ENCODE data around the gene ANKRD12. TPM values are rescaled to one million over a fixed set of nuclear protein-coding genes. Genes with fewer than 3 reads are reported as not detected.

The ANKRD12 gene
- total and polyA plus RNA-seq, 2 experiments from 2014 or later, result 23.9 to 92.4 TPM

GRCh38 chr18:9289698-9290097 is 153.1 kb downstream of the ANKRD12 start (continued):
- TF ChIP-seq, protein P1, sequence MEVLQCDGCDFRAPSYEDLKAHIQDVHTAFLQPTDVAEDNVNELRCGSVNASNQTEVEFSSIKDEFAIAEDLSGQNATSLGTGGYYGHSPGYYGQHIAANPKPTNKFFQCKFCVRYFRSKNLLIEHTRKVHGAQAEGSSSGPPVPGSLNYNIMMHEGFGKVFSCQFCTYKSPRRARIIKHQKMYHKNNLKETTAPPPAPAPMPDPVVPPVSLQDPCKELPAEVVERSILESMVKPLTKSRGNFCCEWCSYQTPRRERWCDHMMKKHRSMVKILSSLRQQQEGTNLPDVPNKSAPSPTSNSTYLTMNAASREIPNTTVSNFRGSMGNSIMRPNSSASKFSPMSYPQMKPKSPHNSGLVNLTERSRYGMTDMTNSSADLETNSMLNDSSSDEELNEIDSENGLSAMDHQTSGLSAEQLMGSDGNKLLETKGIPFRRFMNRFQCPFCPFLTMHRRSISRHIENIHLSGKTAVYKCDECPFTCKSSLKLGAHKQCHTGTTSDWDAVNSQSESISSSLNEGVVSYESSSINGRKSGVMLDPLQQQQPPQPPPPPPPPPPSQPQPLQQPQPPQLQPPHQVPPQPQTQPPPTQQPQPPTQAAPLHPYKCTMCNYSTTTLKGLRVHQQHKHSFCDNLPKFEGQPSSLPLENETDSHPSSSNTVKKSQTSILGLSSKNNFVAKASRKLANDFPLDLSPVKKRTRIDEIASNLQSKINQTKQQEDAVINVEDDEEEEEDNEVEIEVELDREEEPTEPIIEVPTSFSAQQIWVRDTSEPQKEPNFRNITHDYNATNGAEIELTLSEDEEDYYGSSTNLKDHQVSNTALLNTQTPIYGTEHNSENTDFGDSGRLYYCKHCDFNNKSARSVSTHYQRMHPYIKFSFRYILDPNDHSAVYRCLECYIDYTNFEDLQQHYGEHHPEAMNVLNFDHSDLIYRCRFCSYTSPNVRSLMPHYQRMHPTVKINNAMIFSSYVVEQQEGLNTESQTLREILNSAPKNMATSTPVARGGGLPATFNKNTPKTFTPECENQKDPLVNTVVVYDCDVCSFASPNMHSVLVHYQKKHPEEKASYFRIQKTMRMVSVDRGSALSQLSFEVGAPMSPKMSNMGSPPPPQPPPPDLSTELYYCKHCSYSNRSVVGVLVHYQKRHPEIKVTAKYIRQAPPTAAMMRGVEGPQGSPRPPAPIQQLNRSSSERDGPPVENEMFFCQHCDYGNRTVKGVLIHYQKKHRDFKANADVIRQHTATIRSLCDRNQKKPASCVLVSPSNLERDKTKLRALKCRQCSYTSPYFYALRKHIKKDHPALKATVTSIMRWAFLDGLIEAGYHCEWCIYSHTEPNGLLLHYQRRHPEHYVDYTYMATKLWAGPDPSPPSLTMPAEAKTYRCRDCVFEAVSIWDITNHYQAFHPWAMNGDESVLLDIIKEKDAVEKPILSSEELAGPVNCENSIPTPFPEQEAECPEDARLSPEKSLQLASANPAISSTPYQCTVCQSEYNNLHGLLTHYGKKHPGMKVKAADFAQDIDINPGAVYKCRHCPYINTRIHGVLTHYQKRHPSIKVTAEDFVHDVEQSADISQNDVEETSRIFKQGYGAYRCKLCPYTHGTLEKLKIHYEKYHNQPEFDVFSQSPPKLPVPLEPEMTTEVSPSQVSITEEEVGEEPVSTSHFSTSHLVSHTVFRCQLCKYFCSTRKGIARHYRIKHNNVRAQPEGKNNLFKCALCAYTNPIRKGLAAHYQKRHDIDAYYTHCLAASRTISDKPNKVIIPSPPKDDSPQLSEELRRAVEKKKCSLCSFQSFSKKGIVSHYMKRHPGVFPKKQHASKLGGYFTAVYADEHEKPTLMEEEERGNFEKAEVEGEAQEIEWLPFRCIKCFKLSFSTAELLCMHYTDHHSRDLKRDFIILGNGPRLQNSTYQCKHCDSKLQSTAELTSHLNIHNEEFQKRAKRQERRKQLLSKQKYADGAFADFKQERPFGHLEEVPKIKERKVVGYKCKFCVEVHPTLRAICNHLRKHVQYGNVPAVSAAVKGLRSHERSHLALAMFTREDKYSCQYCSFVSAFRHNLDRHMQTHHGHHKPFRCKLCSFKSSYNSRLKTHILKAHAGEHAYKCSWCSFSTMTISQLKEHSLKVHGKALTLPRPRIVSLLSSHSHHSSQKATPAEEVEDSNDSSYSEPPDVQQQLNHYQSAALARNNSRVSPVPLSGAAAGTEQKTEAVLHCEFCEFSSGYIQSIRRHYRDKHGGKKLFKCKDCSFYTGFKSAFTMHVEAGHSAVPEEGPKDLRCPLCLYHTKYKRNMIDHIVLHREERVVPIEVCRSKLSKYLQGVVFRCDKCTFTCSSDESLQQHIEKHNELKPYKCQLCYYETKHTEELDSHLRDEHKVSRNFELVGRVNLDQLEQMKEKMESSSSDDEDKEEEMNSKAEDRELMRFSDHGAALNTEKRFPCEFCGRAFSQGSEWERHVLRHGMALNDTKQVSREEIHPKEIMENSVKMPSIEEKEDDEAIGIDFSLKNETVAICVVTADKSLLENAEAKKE (CRISPR knock-in tag; IDR thresholded peaks at IDR 0.05), result no peak
- TF ChIP-seq, protein P2, sequence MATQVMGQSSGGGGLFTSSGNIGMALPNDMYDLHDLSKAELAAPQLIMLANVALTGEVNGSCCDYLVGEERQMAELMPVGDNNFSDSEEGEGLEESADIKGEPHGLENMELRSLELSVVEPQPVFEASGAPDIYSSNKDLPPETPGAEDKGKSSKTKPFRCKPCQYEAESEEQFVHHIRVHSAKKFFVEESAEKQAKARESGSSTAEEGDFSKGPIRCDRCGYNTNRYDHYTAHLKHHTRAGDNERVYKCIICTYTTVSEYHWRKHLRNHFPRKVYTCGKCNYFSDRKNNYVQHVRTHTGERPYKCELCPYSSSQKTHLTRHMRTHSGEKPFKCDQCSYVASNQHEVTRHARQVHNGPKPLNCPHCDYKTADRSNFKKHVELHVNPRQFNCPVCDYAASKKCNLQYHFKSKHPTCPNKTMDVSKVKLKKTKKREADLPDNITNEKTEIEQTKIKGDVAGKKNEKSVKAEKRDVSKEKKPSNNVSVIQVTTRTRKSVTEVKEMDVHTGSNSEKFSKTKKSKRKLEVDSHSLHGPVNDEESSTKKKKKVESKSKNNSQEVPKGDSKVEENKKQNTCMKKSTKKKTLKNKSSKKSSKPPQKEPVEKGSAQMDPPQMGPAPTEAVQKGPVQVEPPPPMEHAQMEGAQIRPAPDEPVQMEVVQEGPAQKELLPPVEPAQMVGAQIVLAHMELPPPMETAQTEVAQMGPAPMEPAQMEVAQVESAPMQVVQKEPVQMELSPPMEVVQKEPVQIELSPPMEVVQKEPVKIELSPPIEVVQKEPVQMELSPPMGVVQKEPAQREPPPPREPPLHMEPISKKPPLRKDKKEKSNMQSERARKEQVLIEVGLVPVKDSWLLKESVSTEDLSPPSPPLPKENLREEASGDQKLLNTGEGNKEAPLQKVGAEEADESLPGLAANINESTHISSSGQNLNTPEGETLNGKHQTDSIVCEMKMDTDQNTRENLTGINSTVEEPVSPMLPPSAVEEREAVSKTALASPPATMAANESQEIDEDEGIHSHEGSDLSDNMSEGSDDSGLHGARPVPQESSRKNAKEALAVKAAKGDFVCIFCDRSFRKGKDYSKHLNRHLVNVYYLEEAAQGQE (IDR thresholded peaks at IDR 0.05; ENCODE audit: unreplicated experiment), result no peak
- TF ChIP-seq EZH2 (IDR thresholded peaks at IDR 0.05; ENCODE audit: low read depth, unreplicated experiment), result no peak

DNA sequence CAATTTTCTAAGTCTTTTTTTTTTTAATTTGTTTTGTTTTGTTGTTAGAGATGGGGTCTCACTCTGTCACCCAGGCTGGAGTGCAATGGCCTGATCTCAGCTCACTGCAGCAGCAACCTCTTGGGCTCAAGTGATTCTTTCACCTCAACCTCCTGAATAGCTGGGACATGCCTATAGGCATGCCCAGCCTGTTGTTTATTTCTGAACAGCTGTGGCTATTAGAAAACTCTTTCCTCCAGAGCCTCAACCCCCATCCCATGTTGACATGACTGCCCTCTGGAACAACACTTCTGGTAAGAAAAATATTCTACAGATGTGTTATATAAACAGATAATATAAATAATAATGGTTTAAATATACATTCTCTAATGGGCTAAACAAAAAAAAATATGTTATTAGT is 153.6 kb downstream of the ANKRD12 start:
- no peak for ATAC-seq
- no peak overlapping the region for H3K4me3 Mint-ChIP-seq
- Histone ChIP-seq H3K27ac (ENCODE audit: low read depth) (no peak overlapping the region), H3K27me3 (ENCODE audit: insufficient read depth) (no peaks in the 10 kb centered on the region), H3K36me3 (ENCODE audit: insufficient read depth) (peaks cover 14% of the 10 kb centered on the region), H3K4me2 (no peak overlapping the region), H3K4me3 (no peak overlapping the region), H4K20me1 (replicated peaks; ENCODE audit: insufficient read depth) (no peaks in the 10 kb centered on the region), H3K9me2 (ENCODE audit: insufficient read depth) (0 out of 2 replicates have a peak, but pooled peaks cover 4% of the 10 kb centered on the region), H3K79me2 (replicated peaks; ENCODE audit: insufficient read depth) (no peaks in the 10 kb centered on the region), H2AFZ (no peak overlapping the region), H3K4me1 (ENCODE audit: insufficient read depth) (no peaks in the 10 kb centered on the region), H3F3A (replicated peaks; ENCODE audit: low read depth) (no peaks in the 10 kb centered on the region)
- H3K36me3 Mint-ChIP-seq (ENCODE audit: low read depth), result peaks cover 50% of the 10 kb centered on the region
- peaks cover 5% of the 10 kb centered on the region; the same call in 2 of the 3 replicates for H3K4me1 Mint-ChIP-seq
- TF ChIP-seq ZNF114 (CRISPR knock-in tag; IDR thresholded peaks at IDR 0.05), result no peak
- TF ChIP-seq EZH2 (IDR thresholded peaks at IDR 0.05; ENCODE audit: low read depth, unreplicated experiment), result no peak
- TF ChIP-seq JUNB (IDR thresholded peaks at IDR 0.05; ENCODE audit: unreplicated experiment), result no peak
- TF ChIP-seq ZNF331 (CRISPR knock-in tag; IDR thresholded peaks at IDR 0.05; ENCODE audit: low read depth), result no peak
- TF ChIP-seq CTCF (conservative IDR thresholded peaks at IDR 0.05; ENCODE audit: low read depth in 2 of 2), result no peak
- no peak for TF ChIP-seq NANOG (IDR thresholded peaks at IDR 0.05; ENCODE audit: borderline replicate concordance)
- no peaks in the 10 kb centered on the region for H3K27me3 Mint-ChIP-seq (ENCODE audit: insufficient read depth, low read depth, poor library complexity)
- no peak overlapping the region for H3K27ac Mint-ChIP-seq
- DNase-seq (ENCODE audit: low spot score), result no peak
- peaks cover 60% of the 10 kb centered on the region for H3K9me3 Mint-ChIP-seq
